Fibroblast of skin of right quadriceps (primary cell): ENCODE results near the gene SLC44A1.
A peak's percentile ranks its signal among the peaks of the same experiment; 100 is the strongest.

Experiments
- DNase-seq: peaks from one replicate; pipeline ENCODE4 v3.0.0-alpha.2; 2013

SLC44A1 gene

GRCh38 chr9:105275938-105276337 lies 31.5 kb downstream of the SLC44A1 start:
- DNase-seq, result no peak

- DNase-seq, result no peak
These were observed 34.3 kb downstream of the SLC44A1 start for GRCh38 chr9:105278751-105279150.

GRCh38 chr9:105280691-105281090 lies 36.2 kb downstream of the SLC44A1 start:
- DNase-seq, result peak; percentile 34

GRCh38 chr9:105281272-105281671 lies 36.8 kb downstream of the SLC44A1 start:
- DNase-seq, result no peak

GRCh38 chr9:105281926-105282325 lies 37.5 kb downstream of the SLC44A1 start:
- DNase-seq, result no peak

GRCh38 chr9:105282870-105283621 lies 38.6 kb downstream of the SLC44A1 start:
- no peak for DNase-seq

GRCh38 chr9:105283795-105284194 lies 39.3 kb downstream of the SLC44A1 start:
- DNase-seq, result no peak

GRCh38 chr9:105284463-105284862 lies 40.0 kb downstream of the SLC44A1 start:
- no peak for DNase-seq

GRCh38 chr9:105286098-105286497 lies 41.6 kb downstream of the SLC44A1 start:
- no peak for DNase-seq

- DNase-seq, result no peak
These were observed 44.9 kb downstream of the SLC44A1 start for GRCh38 chr9:105289305-105289704.

- peak; percentile 64 for DNase-seq
These were observed 46.0 kb downstream of the SLC44A1 start for GRCh38 chr9:105290418-105290817.

GRCh38 chr9:105290954-105291353 lies 46.5 kb downstream of the SLC44A1 start:
- DNase-seq, result no peak

- DNase-seq, result no peak
These were observed 47.0 kb downstream of the SLC44A1 start for GRCh38 chr9:105291422-105291859.

GRCh38 chr9:105291938-105292337 lies 47.5 kb downstream of the SLC44A1 start:
- DNase-seq, result no peak

- DNase-seq, result no peak
These were observed 49.0 kb downstream of the SLC44A1 start for GRCh38 chr9:105293408-105293807.

GRCh38 chr9:105295201-105295550 lies 50.7 kb downstream of the SLC44A1 start:
- DNase-seq, result no peak

GRCh38 chr9:105295986-105296385 lies 51.5 kb downstream of the SLC44A1 start:
- no peak for DNase-seq

- DNase-seq, result no peak
These were observed 52.0 kb downstream of the SLC44A1 start for GRCh38 chr9:105296445-105296844.

GRCh38 chr9:105296877-105297287 lies 52.4 kb downstream of the SLC44A1 start:
- DNase-seq, result peak; percentile 96

GRCh38 chr9:105297442-105298075 lies 53.1 kb downstream of the SLC44A1 start:
- DNase-seq, result no peak

GRCh38 chr9:105299190-105299854 lies 54.9 kb downstream of the SLC44A1 start:
- peak; percentile 88 for DNase-seq

GRCh38 chr9:105302728-105303127 lies 58.3 kb downstream of the SLC44A1 start:
- no peak for DNase-seq

GRCh38 chr9:105305856-105306255 lies 61.4 kb downstream of the SLC44A1 start:
- no peak for DNase-seq
